Neural progenitor cell (in vitro differentiated cells): ENCODE results near the gene CCDC106. TPM values are rescaled to one million over a fixed set of nuclear protein-coding genes. Genes with fewer than 3 reads are reported as not detected.

Source experiments
- DNase-seq: peaks from one replicate; pipeline ENCODE4 v3.0.0-alpha.2; 2016; ENCODE audit warnings: low spot score
- H2AFZ ChIP-seq: fragments of 200-600 bp; sonication (generic); replicated peaks from 2 replicates; pipeline ENCODE4 v1.6.1; 2016; ENCODE audit warnings: antibody characterized with exemption
- H3F3A ChIP-seq: fragments of 200-600 bp; sonication (generic); 2 replicates; pipeline ENCODE4 v1.6.1; 2016; ENCODE audit warnings: antibody characterized with exemption, low read depth
- H3K27ac ChIP-seq: fragments of 200-600 bp; sonication (generic); 2 replicates; pipeline ENCODE4 v1.5.1; 2016; ENCODE audit warnings: mild to moderate bottlenecking
- H3K27me3 ChIP-seq: fragments of 200-600 bp; sonication (generic); 2 replicates; pipeline ENCODE4 v1.6.1; 2016; ENCODE audit warnings: mild to moderate bottlenecking, moderate library complexity
- H3K36me3 ChIP-seq: fragments of 200-600 bp; sonication (generic); 2 replicates; pipeline ENCODE4 v1.5.1; 2016
- H3K4me1 ChIP-seq: fragments of 200-600 bp; sonication (generic); 2 replicates; pipeline ENCODE4 v1.6.1; 2016; ENCODE audit warnings: mixed run types
- H3K4me2 ChIP-seq: fragments of 200-600 bp; sonication (generic); 2 replicates; pipeline ENCODE4 v1.6.1; 2016
- H3K4me3 ChIP-seq: fragments of 200-600 bp; sonication (generic); 2 replicates; pipeline ENCODE4 v1.5.1; 2016
- H3K79me2 ChIP-seq: fragments of 200-600 bp; sonication (generic); 2 replicates; pipeline ENCODE4 v1.6.1; 2016; ENCODE audit warnings: low read depth
- H3K9ac ChIP-seq: fragments of 200-600 bp; sonication (generic); 2 replicates; pipeline ENCODE4 v1.6.1; 2016
- H3K9me3 ChIP-seq: fragments of 200-600 bp; sonication (generic); 2 replicates; pipeline ENCODE4 v1.5.1; 2016; ENCODE audit warnings: low read depth
- H4K20me1 ChIP-seq: fragments of 200-600 bp; sonication (generic); 2 replicates; pipeline ENCODE4 v1.6.1; 2016; ENCODE audit warnings: low read depth
- H3K27ac Mint-ChIP-seq: 3 replicates; pipeline ENCODE4 v1.8.0; 2021; ENCODE audit warnings: mixed read lengths
- H3K27me3 Mint-ChIP-seq: 2 replicates; pipeline ENCODE4 v1.8.0; 2022; ENCODE audit warnings: low read depth, mild to moderate bottlenecking, inconsistent platforms, moderate library complexity, mixed read lengths; ENCODE audit not compliant: insufficient read depth
- H3K36me3 Mint-ChIP-seq: 3 replicates; pipeline ENCODE4 v1.8.0; 2021; ENCODE audit warnings: mixed read lengths
- H3K4me1 Mint-ChIP-seq: 3 replicates; pipeline ENCODE4 v1.8.0; 2021; ENCODE audit warnings: mixed read lengths
- H3K4me3 Mint-ChIP-seq: 3 replicates; pipeline ENCODE4 v1.8.0; 2021; ENCODE audit warnings: mild to moderate bottlenecking, moderate library complexity, mixed read lengths
- H3K9me3 Mint-ChIP-seq: 3 replicates; pipeline ENCODE4 v1.8.0; 2020; ENCODE audit warnings: mixed read lengths
- EZH2 ChIP-seq: fragments of 200-600 bp; sonication (generic); IDR thresholded peaks from 2 replicates; pipeline ENCODE4 v1.6.1; 2017; ENCODE audit warnings: antibody characterized with exemption, mild to moderate bottlenecking, moderate library complexity
- EZH2phosphoT487 ChIP-seq: fragments of 200-600 bp; sonication (generic); IDR thresholded peaks from 2 replicates; pipeline ENCODE4 v1.6.1; 2017; ENCODE audit warnings: antibody characterized with exemption
- total RNA-seq: library from RNA; depleted of rRNA; stranded (reverse); fragments of >200 nt; gene quantifications from 2 replicates; pipeline ENCODE4 v1.2.3, GENCODE V29; 2015; ENCODE audit warnings: low replicate concordance
- TF ChIP-seq, protein P1 (sequence below): fragments of 200-600 bp; sonication (generic); IDR thresholded peaks from 2 replicates; pipeline ENCODE4 v1.5.1; 2017; ENCODE audit warnings: antibody characterized with exemption, mild to moderate bottlenecking

Gene CCDC106
- total RNA-seq, 1 donor from 2014 or later: 7.6 TPM

DNA sequence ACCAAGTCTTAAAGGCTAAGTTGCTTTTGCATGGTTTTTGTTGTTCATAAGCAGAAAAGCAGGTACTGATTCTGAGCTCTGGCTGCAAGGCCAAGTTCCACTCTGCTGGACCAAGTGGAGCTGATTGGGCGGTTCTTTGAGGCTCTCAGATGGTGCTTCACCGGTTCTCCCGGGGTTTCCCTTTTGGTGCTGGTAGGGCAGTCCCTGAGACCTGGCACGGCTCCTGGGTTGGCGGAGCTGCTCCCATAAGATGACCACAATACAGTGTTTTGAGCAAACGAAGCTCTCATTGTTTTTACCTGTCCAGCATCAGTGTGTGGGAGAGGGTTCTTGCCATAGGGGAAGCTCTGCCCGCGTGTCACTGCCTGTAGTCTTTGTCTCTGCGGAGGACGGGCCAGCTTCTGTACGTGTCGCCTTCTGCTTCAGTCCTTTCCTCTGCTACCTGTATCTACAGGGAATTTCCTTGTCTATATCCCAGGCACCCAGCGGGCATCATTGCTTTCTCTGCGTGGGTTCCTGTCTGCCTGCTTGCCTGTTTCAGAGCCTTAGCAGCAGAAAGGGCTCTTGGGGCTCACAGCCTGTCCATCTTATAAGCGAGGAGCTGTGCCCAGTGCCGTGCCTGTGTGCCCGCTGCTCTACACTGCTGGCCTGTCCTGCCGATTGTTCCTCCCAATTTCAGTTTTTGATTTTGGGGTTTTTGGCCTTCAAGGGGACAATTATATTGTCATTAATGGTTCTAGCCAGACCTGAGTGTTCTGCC is 9.2 kb downstream of the CCDC106 start:
- Mint-ChIP-seq H3K27me3 (no peaks in the 10 kb centered on the region), H3K4me1 (peaks cover 30% of the 10 kb centered on the region), H3K36me3 (peaks cover 13% of the 10 kb centered on the region), H3K4me3 (peak overlapping the region; percentile 96), H3K9me3 (no peaks in the 10 kb centered on the region), H3K27ac (no peak overlapping the region)
- H3K27ac ChIP-seq: no peak overlapping the region
- peak overlapping the region; percentile 88 for H3K4me3 ChIP-seq
- H3K27me3 ChIP-seq: no peaks in the 10 kb centered on the region
- DNase-seq: no peak
- H3K36me3 ChIP-seq: no peaks in the 10 kb centered on the region
- H3K79me2 ChIP-seq: peaks cover 73% of the 10 kb centered on the region
- peak overlapping the region; percentile 38 for H3K9ac ChIP-seq
- H3K4me1 ChIP-seq: peaks cover 18% of the 10 kb centered on the region
- peak overlapping the region; percentile 94 for H3K4me2 ChIP-seq
- H3F3A ChIP-seq: peaks cover 12% of the 10 kb centered on the region
- no peak overlapping the region for H2AFZ ChIP-seq
- TF ChIP-seq, protein P1, sequence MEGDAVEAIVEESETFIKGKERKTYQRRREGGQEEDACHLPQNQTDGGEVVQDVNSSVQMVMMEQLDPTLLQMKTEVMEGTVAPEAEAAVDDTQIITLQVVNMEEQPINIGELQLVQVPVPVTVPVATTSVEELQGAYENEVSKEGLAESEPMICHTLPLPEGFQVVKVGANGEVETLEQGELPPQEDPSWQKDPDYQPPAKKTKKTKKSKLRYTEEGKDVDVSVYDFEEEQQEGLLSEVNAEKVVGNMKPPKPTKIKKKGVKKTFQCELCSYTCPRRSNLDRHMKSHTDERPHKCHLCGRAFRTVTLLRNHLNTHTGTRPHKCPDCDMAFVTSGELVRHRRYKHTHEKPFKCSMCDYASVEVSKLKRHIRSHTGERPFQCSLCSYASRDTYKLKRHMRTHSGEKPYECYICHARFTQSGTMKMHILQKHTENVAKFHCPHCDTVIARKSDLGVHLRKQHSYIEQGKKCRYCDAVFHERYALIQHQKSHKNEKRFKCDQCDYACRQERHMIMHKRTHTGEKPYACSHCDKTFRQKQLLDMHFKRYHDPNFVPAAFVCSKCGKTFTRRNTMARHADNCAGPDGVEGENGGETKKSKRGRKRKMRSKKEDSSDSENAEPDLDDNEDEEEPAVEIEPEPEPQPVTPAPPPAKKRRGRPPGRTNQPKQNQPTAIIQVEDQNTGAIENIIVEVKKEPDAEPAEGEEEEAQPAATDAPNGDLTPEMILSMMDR: no peak
- TF ChIP-seq EZH2: no peak
- TF ChIP-seq EZH2phosphoT487: no peak
- H4K20me1 ChIP-seq: peaks cover 64% of the 10 kb centered on the region
- no peaks in the 10 kb centered on the region for H3K9me3 ChIP-seq

DNA sequence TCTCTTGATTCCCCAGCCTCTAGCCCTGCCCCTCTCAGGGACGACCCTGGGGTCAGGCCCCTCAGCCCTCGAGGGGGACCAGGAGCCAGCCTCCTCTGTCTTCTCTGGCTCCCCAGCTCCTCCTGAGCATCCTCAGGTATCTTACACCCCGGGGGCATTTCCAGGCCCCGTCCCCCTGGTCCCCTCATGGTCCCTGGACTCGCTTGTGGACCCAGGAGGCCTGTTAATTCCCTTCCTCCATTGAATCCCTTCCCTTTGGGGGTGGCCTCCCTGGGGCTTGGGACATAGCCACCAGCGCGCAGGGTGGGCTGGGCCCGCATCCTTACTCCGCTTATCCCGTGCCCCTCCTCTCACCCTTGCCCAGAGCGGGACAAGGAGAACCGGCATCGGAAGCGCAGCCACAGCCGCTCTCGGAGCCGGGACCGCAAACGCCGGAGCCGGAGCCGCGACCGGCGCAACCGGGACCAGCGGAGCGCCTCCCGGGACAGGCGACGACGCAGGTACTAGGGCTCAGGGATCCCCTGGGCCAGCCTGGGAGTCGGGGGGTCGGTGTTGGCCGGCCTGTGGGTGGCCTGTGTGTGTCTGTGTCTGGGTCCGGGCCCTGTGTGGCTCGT is 10.9 kb downstream of the CCDC106 start:
- peaks cover 79% of the 10 kb centered on the region for H4K20me1 ChIP-seq
- H3K4me1 ChIP-seq: peaks cover 18% of the 10 kb centered on the region
- Mint-ChIP-seq H3K4me1 (peaks cover 28% of the 10 kb centered on the region), H3K4me3 (no peak overlapping the region), H3K27ac (no peak overlapping the region), H3K36me3 (peaks cover 26% of the 10 kb centered on the region), H3K9me3 (no peaks in the 10 kb centered on the region), H3K27me3 (no peaks in the 10 kb centered on the region)
- H3K4me3 ChIP-seq: no peak overlapping the region
- H2AFZ ChIP-seq: no peak overlapping the region
- H3F3A ChIP-seq: peaks cover 11% of the 10 kb centered on the region
- peaks cover 91% of the 10 kb centered on the region for H3K79me2 ChIP-seq
- no peak overlapping the region for H3K4me2 ChIP-seq
- no peaks in the 10 kb centered on the region for H3K9me3 ChIP-seq
- H3K27ac ChIP-seq: no peak overlapping the region
- H3K27me3 ChIP-seq: no peaks in the 10 kb centered on the region
- DNase-seq: no peak
- peak overlapping the region; percentile 40 for H3K9ac ChIP-seq
- no peak for TF ChIP-seq EZH2
- TF ChIP-seq, protein P1: no peak
- TF ChIP-seq EZH2phosphoT487: no peak
- H3K36me3 ChIP-seq: no peaks in the 10 kb centered on the region

DNA sequence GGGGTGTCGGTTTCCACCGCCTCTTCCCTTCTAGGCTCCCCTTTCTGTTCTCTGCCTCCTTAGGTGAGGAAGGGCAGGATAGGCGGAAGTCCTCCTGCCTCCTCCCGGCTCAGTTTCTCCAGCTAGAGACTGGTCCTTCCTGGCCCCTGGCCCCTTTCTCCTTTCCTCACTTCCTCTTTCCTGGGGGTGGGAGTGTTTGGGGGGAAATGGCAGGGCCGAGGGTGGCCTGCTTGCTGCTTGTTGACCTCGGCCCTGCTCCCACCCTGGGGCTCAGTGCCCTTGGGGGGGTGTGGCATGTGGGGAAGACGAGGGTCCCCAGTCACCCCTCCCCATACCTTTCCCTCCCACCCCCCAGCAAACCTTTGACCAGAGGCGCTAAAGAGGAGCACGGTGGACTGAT is 11.8 kb downstream of the CCDC106 start:
- H4K20me1 ChIP-seq: peaks cover 86% of the 10 kb centered on the region
- Mint-ChIP-seq H3K27ac (no peak overlapping the region), H3K4me1 (peaks cover 28% of the 10 kb centered on the region), H3K4me3 (peak overlapping the region; percentile 46), H3K27me3 (no peaks in the 10 kb centered on the region), H3K9me3 (no peaks in the 10 kb centered on the region), H3K36me3 (peaks cover 29% of the 10 kb centered on the region)
- peaks cover 6% of the 10 kb centered on the region for H3F3A ChIP-seq
- H3K9me3 ChIP-seq: no peaks in the 10 kb centered on the region
- no peak overlapping the region for H2AFZ ChIP-seq
- TF ChIP-seq, protein P1: no peak
- no peak for TF ChIP-seq EZH2phosphoT487
- TF ChIP-seq EZH2: no peak
- peaks cover 99% of the 10 kb centered on the region for H3K79me2 ChIP-seq
- H3K27me3 ChIP-seq: no peaks in the 10 kb centered on the region
- no peak overlapping the region for H3K4me3 ChIP-seq
- DNase-seq: no peak
- H3K27ac ChIP-seq: no peak overlapping the region
- no peak overlapping the region for H3K4me2 ChIP-seq
- peaks cover 18% of the 10 kb centered on the region for H3K4me1 ChIP-seq
- no peak overlapping the region for H3K9ac ChIP-seq
- H3K36me3 ChIP-seq: no peaks in the 10 kb centered on the region
